ENCODE data around the gene PPP1R12C.

- TF ChIP-seq EZH2 (IDR thresholded peaks at IDR 0.05; ENCODE audit: insufficient read depth, poor library complexity, severe bottlenecking) (no peak), EZH2phosphoT487 (IDR thresholded peaks at IDR 0.05; ENCODE audit: insufficient read depth, low read depth) (no peak)
Observed at GRCh38 chr19:55041627-55042343, 75.7 kb downstream of the PPP1R12C start.

Data from GM23248 (cell line).